Activated B cell treated with CpG ODN at 0.5 μM for 24 hours (primary cell): Measurements from ENCODE around the gene NF2. TPM values are rescaled to one million over a fixed set of nuclear protein-coding genes. Genes with fewer than 3 reads are reported as not detected.
"Not testable (repeated sequence)": the region's sequence is repeated elsewhere in the genome, so short reads cannot be mapped to it uniquely, and the experiment has no call there.

Experiments
- ATAC-seq: fragments of 200-7000 bp; cut with Tn5 transposase; one replicate; pipeline ENCODE4 v1.10.0; 2021; ENCODE audit warnings: low read depth, mild to moderate bottlenecking, moderate library complexity
- CTCF ChIA-PET: fragments of 350-600 bp; sonication (Branson Sonifier 250); formaldehyde crosslinking; loops from one replicate; lab custom pipeline; 2021; ENCODE audit warnings: antibody characterized with exemption; lab: Charles Lee
- POLR2A ChIA-PET: fragments of 350-600 bp; sonication (Branson Sonifier 250); formaldehyde crosslinking; loops from one replicate; lab custom pipeline; 2021; ENCODE audit warnings: antibody characterized with exemption; lab: Charles Lee
- DNase-seq: peaks from one replicate; pipeline ENCODE4 v3.0.0; 2022
- H3K27ac Mint-ChIP-seq: one replicate; pipeline ENCODE4 v1.8.0; 2020; ENCODE audit warnings: mixed read lengths
- H3K27me3 Mint-ChIP-seq: one replicate; pipeline ENCODE4 v1.8.0; 2021; ENCODE audit warnings: mixed read lengths
- H3K36me3 Mint-ChIP-seq: one replicate; pipeline ENCODE4 v1.8.0; 2021; ENCODE audit warnings: low read depth, mixed read lengths
- H3K4me1 Mint-ChIP-seq: one replicate; pipeline ENCODE4 v1.8.0; 2021; ENCODE audit warnings: mixed read lengths
- H3K4me3 Mint-ChIP-seq: one replicate; pipeline ENCODE4 v1.8.0; 2020; ENCODE audit warnings: mild to moderate bottlenecking, mixed read lengths
- H3K9me3 Mint-ChIP-seq: one replicate; pipeline ENCODE4 v1.8.0; 2020; ENCODE audit warnings: mixed read lengths
- intact Hi-C: fragments of 100-400 bp; cut with micrococcal nuclease; formaldehyde crosslinking; loops from one replicate; pipeline ENCODE4 v1.15.1; 2024
- total RNA-seq: library from RNA; stranded (reverse); gene quantifications from 2 replicates; pipeline ENCODE4 v1.2.3, GENCODE V29; 2022
- TF ChIP-seq, protein P1 (sequence below): fragments of 200-600 bp; IDR thresholded peaks from one replicate; pipeline ENCODE4 v1.8.0; 2022; ENCODE audit warnings: antibody characterized with exemption, mild to moderate bottlenecking

Gene NF2
- total RNA-seq, 1 donor from 2014 or later, result 30.3 TPM

- TF ChIP-seq, protein P1, sequence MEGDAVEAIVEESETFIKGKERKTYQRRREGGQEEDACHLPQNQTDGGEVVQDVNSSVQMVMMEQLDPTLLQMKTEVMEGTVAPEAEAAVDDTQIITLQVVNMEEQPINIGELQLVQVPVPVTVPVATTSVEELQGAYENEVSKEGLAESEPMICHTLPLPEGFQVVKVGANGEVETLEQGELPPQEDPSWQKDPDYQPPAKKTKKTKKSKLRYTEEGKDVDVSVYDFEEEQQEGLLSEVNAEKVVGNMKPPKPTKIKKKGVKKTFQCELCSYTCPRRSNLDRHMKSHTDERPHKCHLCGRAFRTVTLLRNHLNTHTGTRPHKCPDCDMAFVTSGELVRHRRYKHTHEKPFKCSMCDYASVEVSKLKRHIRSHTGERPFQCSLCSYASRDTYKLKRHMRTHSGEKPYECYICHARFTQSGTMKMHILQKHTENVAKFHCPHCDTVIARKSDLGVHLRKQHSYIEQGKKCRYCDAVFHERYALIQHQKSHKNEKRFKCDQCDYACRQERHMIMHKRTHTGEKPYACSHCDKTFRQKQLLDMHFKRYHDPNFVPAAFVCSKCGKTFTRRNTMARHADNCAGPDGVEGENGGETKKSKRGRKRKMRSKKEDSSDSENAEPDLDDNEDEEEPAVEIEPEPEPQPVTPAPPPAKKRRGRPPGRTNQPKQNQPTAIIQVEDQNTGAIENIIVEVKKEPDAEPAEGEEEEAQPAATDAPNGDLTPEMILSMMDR, result no peak
- Mint-ChIP-seq H3K4me3 (no peak overlapping the region), H3K36me3 (peaks cover 51% of the 10 kb centered on the region), H3K9me3 (no peaks in the 10 kb centered on the region), H3K27ac (no peak overlapping the region), H3K4me1 (no peaks in the 10 kb centered on the region), H3K27me3 (no peaks in the 10 kb centered on the region)
- DNase-seq, result no peak
- POLR2A ChIA-PET, result interaction anchor here (0.9 kb wide), 1 partner anchor 10 kb away, joined by 3 read pairs; the partner anchor contains the start of gene THOC5
- CTCF ChIA-PET, result no interaction called here
- intact Hi-C loops, result no loop called here
- ATAC-seq, result no peak
Measured at GRCh38 chr22:29563652-29564460, 39.6 kb upstream of the NF2 start.

- ChIA-PET CTCF (interaction anchor here (1.1 kb wide), 1 partner anchor 12 kb away, joined by 3 read pairs; no protein-coding TSS in a partner anchor), POLR2A (interaction anchor here (1.4 kb wide), 1 partner anchor 13 kb away, joined by 4 read pairs; the partner anchor contains the start of gene THOC5)
- H3K27ac Mint-ChIP-seq, ATAC-seq, intact Hi-C loops, DNase-seq, H3K9me3 Mint-ChIP-seq, H3K4me3 Mint-ChIP-seq, H3K4me1 Mint-ChIP-seq, H3K27me3 Mint-ChIP-seq: not testable (repeated sequence)
- peaks cover 44% of the 10 kb centered on the region for H3K36me3 Mint-ChIP-seq
Measured at GRCh38 chr22:29566513-29566912, 36.9 kb upstream of the NF2 start.

DNA sequence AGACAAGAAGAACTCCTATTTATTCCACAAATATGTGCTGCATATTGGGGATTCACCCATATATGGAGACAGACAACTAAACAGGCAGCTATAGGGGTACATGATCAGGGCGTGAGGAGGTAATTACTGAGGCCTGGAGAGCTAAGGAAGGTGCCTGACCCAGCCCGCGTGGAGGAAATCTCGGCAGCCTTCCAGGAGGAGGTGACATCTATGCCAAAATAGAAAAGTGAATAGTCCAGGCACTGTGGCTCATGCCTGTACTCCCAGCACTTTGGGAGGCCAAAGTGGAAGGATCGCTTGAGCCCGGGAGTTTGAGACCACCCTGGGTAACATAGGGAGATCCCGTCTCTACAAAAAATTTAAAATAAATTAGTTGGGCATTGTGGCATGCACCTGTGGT lies 36.1 kb upstream of the NF2 start:
- intact Hi-C loops, result no loop called here
- Mint-ChIP-seq H3K27ac (no peak overlapping the region), H3K27me3 (no peaks in the 10 kb centered on the region), H3K36me3 (peaks cover 38% of the 10 kb centered on the region), H3K9me3 (no peaks in the 10 kb centered on the region), H3K4me1 (no peaks in the 10 kb centered on the region), H3K4me3 (no peak overlapping the region)
- ChIA-PET CTCF (no interaction called here), POLR2A (no interaction called here)
- TF ChIP-seq, protein P1, result no peak
- DNase-seq (no peak), ATAC-seq (no peak)

DNA sequence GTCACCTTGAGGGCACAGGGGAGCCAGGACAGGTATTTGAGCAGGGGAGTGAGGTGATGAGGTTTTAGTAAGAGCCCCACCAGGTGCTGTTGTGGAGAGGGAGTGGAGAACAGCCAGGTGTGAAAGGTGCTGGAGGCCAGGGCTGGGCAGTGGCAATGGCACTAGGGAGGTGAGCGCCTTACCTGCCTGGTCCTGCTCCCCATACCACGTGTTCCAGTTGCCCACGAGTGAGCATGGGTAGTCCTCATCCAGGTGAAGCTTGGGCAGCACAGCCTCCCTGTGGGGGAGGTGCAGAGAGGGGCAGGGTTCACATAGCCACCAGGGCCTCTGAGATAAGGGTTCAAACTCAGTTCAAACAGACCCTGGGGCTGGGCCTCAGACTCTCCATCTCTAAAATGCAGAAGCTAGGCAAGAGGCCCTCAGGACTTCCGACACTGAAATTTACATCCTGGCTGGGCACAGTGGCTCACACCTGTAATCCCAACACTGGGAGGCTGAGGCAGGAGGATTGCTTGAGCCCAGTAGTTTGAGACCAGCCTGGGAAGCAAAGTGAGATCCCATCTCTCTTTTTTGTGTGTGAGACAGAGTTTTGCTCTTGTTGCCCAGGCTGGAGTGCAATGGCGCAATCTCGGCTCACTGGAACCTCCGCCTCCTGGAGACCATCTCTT lies 34.3 kb upstream of the NF2 start:
- ATAC-seq (no peak), DNase-seq (no peak)
- ChIA-PET POLR2A (interaction anchor here (0.7 kb wide), 2 partner anchors 16 to 1650 kb away, joined by 4 to 6 read pairs; partner anchors contain the start of genes PITPNB and THOC5), CTCF (no interaction called here)
- TF ChIP-seq, protein P1, result no peak
- no peak overlapping the region for H3K27ac Mint-ChIP-seq
- H3K4me1 Mint-ChIP-seq, result no peaks in the 10 kb centered on the region
- no peaks in the 10 kb centered on the region for H3K9me3 Mint-ChIP-seq
- H3K36me3 Mint-ChIP-seq, result peaks cover 32% of the 10 kb centered on the region
- H3K4me3 Mint-ChIP-seq, result no peak overlapping the region
- intact Hi-C loops, result no loop called here
- H3K27me3 Mint-ChIP-seq, result no peaks in the 10 kb centered on the region

DNA sequence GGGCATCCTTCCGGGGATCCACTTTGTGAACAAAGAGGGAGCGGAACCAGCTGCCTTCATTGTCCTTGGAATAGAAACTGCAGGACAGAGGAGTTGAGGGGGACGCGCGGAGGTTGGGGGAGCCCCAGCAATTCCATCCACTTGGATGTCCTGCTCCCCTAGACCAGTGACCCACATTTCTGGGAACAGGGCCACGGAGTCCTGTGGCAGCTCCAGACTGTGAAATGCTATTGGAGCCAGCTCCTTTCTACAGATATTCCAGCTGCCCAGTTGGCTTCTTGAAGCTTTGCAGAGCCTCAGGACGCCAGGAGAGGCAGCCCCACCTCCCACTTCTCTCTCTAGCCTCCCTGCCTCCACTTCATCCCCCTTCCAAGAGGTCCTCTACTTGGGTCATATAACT lies 33.0 kb upstream of the NF2 start:
- ATAC-seq (no peak), DNase-seq (no peak)
- ChIA-PET CTCF (no interaction called here), POLR2A (no interaction called here)
- Mint-ChIP-seq H3K27me3 (no peaks in the 10 kb centered on the region), H3K4me3 (no peak overlapping the region), H3K4me1 (no peaks in the 10 kb centered on the region), H3K9me3 (no peaks in the 10 kb centered on the region), H3K36me3 (peaks cover 27% of the 10 kb centered on the region), H3K27ac (no peak overlapping the region)
- TF ChIP-seq, protein P1, result no peak
- intact Hi-C loops, result no loop called here
